Measurements from ENCODE around the gene GLIS2.

GRCh38 chr16:4315186-4316107, at the start of gene GLIS2:
- no peak for TF ChIP-seq RCOR1 (IDR thresholded peaks at IDR 0.05; ENCODE audit: insufficient replicate concordance, low read length)
- TF ChIP-seq MXI1 (IDR thresholded peaks at IDR 0.05; ENCODE audit: borderline replicate concordance, low read depth, low read length): no peak
- no peak for TF ChIP-seq CTCF (conservative IDR thresholded peaks at IDR 0.05; ENCODE audit: low read depth, low read length)
- no peak for TF ChIP-seq POLR2A (IDR thresholded peaks at IDR 0.05; ENCODE audit: low read depth, low read length)
- TF ChIP-seq RFX5 (IDR thresholded peaks at IDR 0.05; ENCODE audit: low read depth, low read length): no peak
- no peak for TF ChIP-seq RAD21 (IDR thresholded peaks at IDR 0.05; ENCODE audit: low read length)
- no peak for TF ChIP-seq BHLHE40 (IDR thresholded peaks at IDR 0.05; ENCODE audit: low read depth, low read length)
- TF ChIP-seq CEBPB (IDR thresholded peaks at IDR 0.05; ENCODE audit: low read depth, low read length): no peak

Measured in IMR-90 (cell line).